Keratinocyte (primary cell): Measurements from ENCODE around the gene ZNF516. TPM values are rescaled to one million over a fixed set of nuclear protein-coding genes. Genes with fewer than 3 reads are reported as not detected.

Source experiments
- DNase-seq: peaks from one replicate; pipeline ENCODE4 v3.0.0-alpha.2; 2011; ENCODE audit warnings: low read depth, missing footprints, low spot score
- FAIRE-seq: peaks from 2 replicates; lab custom pipeline; 2011; peaks lifted over from hg19 to GRCh38; lab: Jason Lieb, UNC
- H2AFZ ChIP-seq: 2 replicates; pipeline ENCODE4 v1.6.0; 2012; ENCODE audit warnings: low read length, control low read depth, inconsistent platforms; ENCODE audit not compliant: control insufficient read depth
- H3K27ac ChIP-seq: 2 replicates; pipeline ENCODE4 v1.5.1; 2011; ENCODE audit warnings: low read length; ENCODE audit not compliant: control insufficient read depth, insufficient read depth
- H3K27me3 ChIP-seq: 3 replicates; pipeline ENCODE4 v1.6.0; 2011; ENCODE audit warnings: low read length; ENCODE audit not compliant: control insufficient read depth, insufficient read depth; ENCODE audit errors: extremely low read depth
- H3K36me3 ChIP-seq, 2 experiments: 2 replicates in 1 of 2; 3 replicates in 1 of 2; pipeline ENCODE4 v1.5.1; 2011; ENCODE audit warnings: low read length in 2 of 2, mild to moderate bottlenecking in 1 of 2; ENCODE audit not compliant: control insufficient read depth in 2 of 2, insufficient read depth in 2 of 2; ENCODE audit errors: extremely low read depth in 1 of 2
- H3K4me1 ChIP-seq: 3 replicates; pipeline ENCODE4 v1.5.1; 2011; ENCODE audit warnings: low read length; ENCODE audit not compliant: control insufficient read depth, insufficient read depth; ENCODE audit errors: extremely low read depth
- H3K4me2 ChIP-seq: 3 replicates; pipeline ENCODE4 v1.6.0; 2011; ENCODE audit warnings: low read depth, low read length; ENCODE audit not compliant: control insufficient read depth, insufficient read depth; ENCODE audit errors: extremely low read depth
- H3K4me3 ChIP-seq, 3 experiments: fragments of 200-600 bp in 1 of 3; sonication (generic) in 1 of 3; 2 replicates in 2 of 3; 3 replicates in 1 of 3; pipeline ENCODE4 v1.5.1; 2011 to 2016; ENCODE audit warnings: low read length in 3 of 3, mild to moderate bottlenecking in 3 of 3, control low read depth in 2 of 3, inconsistent platforms in 1 of 3, low read depth in 1 of 3, mixed read lengths in 1 of 3, mixed run types in 1 of 3, moderate library complexity in 1 of 3; ENCODE audit not compliant: control insufficient read depth in 2 of 3, insufficient read depth in 2 of 3; ENCODE audit errors: extremely low read depth in 1 of 3
- H3K79me2 ChIP-seq: 2 replicates; pipeline ENCODE4 v1.6.0; 2012; ENCODE audit warnings: low read length; ENCODE audit not compliant: control insufficient read depth, insufficient read depth
- H3K9ac ChIP-seq: 3 replicates; pipeline ENCODE4 v1.6.0; 2011; ENCODE audit warnings: low read length; ENCODE audit not compliant: control insufficient read depth, insufficient read depth; ENCODE audit errors: extremely low read depth
- H3K9me1 ChIP-seq: 3 replicates; pipeline ENCODE4 v1.6.0; 2011; ENCODE audit warnings: low read length; ENCODE audit not compliant: control insufficient read depth, insufficient read depth; ENCODE audit errors: extremely low read depth
- H3K9me3 ChIP-seq: 2 replicates; pipeline ENCODE4 v1.5.1; 2012; ENCODE audit warnings: low read depth, low read length; ENCODE audit not compliant: control insufficient read depth
- H4K20me1 ChIP-seq: 3 replicates; pipeline ENCODE4 v1.6.0; 2011; ENCODE audit warnings: low read length; ENCODE audit not compliant: control insufficient read depth, insufficient read depth; ENCODE audit errors: extremely low read depth
- EZH2 ChIP-seq: IDR thresholded peaks from one replicate; pipeline ENCODE4 v1.6.1; 2012; ENCODE audit warnings: inconsistent platforms, mild to moderate bottlenecking, low read length, moderate library complexity
- dilution Hi-C: fragments of 300-500 bp; cut with MboI; formaldehyde crosslinking; loops from one replicate; pipeline ENCODE4 v1.7.0; 2020; ENCODE audit warnings: low sequenced_read_pairs; ENCODE audit not compliant: extremely low pct_ligation_motif_present
- polyA plus RNA-seq, 5 experiments: library from polyadenylated mRNA; depleted of rRNA in 3 of 5; stranded (reverse) in 3 of 5; stranded (forward) in 1 of 5; unstranded in 1 of 5; fragments of >200 nt; gene quantifications; 1 replicate in 1 of 5; 2 replicates in 3 of 5; 3 replicates in 1 of 5; pipeline versions ENCODE4 v1.2.1 to v1.2.3, GENCODE V29; 2011 to 2012; ENCODE audit warnings: missing spikeins in 2 of 5, low read depth in 1 of 5, low replicate concordance in 1 of 5
- TF ChIP-seq, protein P1 (sequence below), 3 experiments: IDR thresholded peaks in 1 of 3; conservative IDR thresholded peaks in 1 of 3; optimal IDR thresholded peaks in 1 of 3; 2 replicates in 2 of 3; 3 replicates in 1 of 3; pipeline versions ENCODE3 to v1.5.1; 2011; ENCODE audit warnings: low read length in 3 of 3, mild to moderate bottlenecking in 3 of 3, moderate library complexity in 2 of 3, control low read depth in 1 of 3, inconsistent platforms in 1 of 3; ENCODE audit not compliant: insufficient read depth in 2 of 3; ENCODE audit errors: extremely low read depth in 1 of 3

ZNF516 gene
- polyA plus RNA-seq, 1 donor (not counting 4 experiments of a cell fraction or from before 2014, with no cell fraction given) = 9.3 TPM

DNA sequence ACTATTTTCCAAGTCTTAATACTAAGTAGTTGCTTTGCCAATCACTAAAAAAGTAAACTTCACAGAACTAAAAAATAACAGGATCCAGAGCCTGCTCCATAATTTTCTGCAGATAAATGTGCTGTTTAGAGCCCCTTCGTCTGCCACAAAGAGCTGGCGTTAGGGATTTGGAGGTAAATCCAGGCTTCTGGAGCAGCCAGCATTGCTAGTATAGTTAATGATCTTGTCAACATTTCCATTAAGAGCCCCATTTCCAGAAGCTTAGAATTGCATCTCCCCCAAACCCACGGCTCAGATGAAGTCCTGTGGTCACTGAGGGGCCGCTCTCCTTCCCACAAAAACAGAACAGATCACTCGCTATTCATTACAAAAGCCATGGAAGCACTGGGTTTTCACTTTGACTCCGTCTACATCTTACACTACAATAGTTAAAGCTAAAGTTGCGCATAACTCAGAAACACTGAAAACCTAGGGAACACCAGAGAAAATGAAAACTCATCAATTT is 41.9 kb downstream of the ZNF516 start:
- Histone ChIP-seq H2AFZ (no peak overlapping the region), H3K4me3 (no peak overlapping the region), H3K9me1 (peaks cover 2% of the 10 kb centered on the region), H3K27me3 (no peaks in the 10 kb centered on the region), H3K4me2 (no peak overlapping the region), H3K9me3 (no peaks in the 10 kb centered on the region), H3K36me3 (peaks cover 0 to 2% of the 10 kb centered on the region in 2 experiments), H3K79me2 (peaks cover 85% of the 10 kb centered on the region), H3K9ac (no peak overlapping the region), H4K20me1 (peaks cover 5% of the 10 kb centered on the region), H3K27ac (no peak overlapping the region), H3K4me1 (peaks cover 21% of the 10 kb centered on the region)
- DNase-seq (no peak), FAIRE-seq (no peak)
- dilution Hi-C loops = no loop called here
- TF ChIP-seq, protein P1, sequence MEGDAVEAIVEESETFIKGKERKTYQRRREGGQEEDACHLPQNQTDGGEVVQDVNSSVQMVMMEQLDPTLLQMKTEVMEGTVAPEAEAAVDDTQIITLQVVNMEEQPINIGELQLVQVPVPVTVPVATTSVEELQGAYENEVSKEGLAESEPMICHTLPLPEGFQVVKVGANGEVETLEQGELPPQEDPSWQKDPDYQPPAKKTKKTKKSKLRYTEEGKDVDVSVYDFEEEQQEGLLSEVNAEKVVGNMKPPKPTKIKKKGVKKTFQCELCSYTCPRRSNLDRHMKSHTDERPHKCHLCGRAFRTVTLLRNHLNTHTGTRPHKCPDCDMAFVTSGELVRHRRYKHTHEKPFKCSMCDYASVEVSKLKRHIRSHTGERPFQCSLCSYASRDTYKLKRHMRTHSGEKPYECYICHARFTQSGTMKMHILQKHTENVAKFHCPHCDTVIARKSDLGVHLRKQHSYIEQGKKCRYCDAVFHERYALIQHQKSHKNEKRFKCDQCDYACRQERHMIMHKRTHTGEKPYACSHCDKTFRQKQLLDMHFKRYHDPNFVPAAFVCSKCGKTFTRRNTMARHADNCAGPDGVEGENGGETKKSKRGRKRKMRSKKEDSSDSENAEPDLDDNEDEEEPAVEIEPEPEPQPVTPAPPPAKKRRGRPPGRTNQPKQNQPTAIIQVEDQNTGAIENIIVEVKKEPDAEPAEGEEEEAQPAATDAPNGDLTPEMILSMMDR (optimal IDR thresholded peaks at IDR 0.05 in 1 of 3, IDR thresholded peaks at IDR 0.05 in 1 of 3, conservative IDR thresholded peaks at IDR 0.05 in 1 of 3; ENCODE audit: extremely low read depth in 1 of 3, insufficient read depth in 2 of 3, low read length in 3 of 3) = no peak
- no peak for TF ChIP-seq EZH2

DNA sequence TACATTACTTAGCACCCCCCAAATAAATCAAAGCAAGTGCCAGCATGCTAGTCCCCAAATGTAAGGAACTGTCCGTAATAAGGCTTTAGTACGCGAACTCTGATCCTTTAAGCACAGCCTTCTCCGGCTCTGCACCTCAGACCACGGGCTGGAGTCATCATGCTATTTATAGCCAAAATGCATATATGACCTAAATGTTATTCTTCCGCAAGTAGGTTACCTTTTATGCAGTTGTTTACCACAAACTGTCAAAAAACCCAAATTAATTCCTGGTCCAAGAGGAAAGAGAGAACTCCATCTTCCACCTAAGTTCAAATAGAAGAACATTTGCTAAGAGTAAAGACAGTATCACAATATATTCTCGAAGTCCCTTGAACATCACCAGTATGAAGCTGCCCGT is 42.7 kb downstream of the ZNF516 start:
- Histone ChIP-seq H3K9me1 (peaks cover 2% of the 10 kb centered on the region), H3K4me3 (no peak overlapping the region), H4K20me1 (peaks cover 5% of the 10 kb centered on the region), H3K4me2 (no peak overlapping the region), H3K27me3 (no peaks in the 10 kb centered on the region), H2AFZ (no peak overlapping the region), H3K79me2 (peaks cover 82% of the 10 kb centered on the region), H3K9me3 (no peaks in the 10 kb centered on the region), H3K27ac (no peak overlapping the region), H3K36me3 (peaks cover 0 to 2% of the 10 kb centered on the region in 2 experiments), H3K4me1 (peaks cover 15% of the 10 kb centered on the region), H3K9ac (no peak overlapping the region)
- no peak for FAIRE-seq
- dilution Hi-C loops = no loop called here
- TF ChIP-seq, protein P1 (optimal IDR thresholded peaks at IDR 0.05 in 1 of 3, IDR thresholded peaks at IDR 0.05 in 1 of 3, conservative IDR thresholded peaks at IDR 0.05 in 1 of 3; ENCODE audit: extremely low read depth in 1 of 3, insufficient read depth in 2 of 3, low read length in 3 of 3) = no peak
- no peak for TF ChIP-seq EZH2
- DNase-seq = no peak
